Naive thymus-derived CD8-positive, alpha-beta T cell (primary cell): ENCODE measurements around the gene LRRC42. TPM values are rescaled to one million over a fixed set of nuclear protein-coding genes. Genes with fewer than 3 reads are reported as not detected.

Experiments
- ATAC-seq, 2 donors: fragments of 150-1000 bp; cut with Tn5 transposase in 1 of 2; sonication (Bioruptor Pico), chemical (Tn5 transposase) in 1 of 2; 1 replicate in 1 of 2; 2 replicates in 1 of 2; pipeline ENCODE4 v1.10.0; 2021; ENCODE audit warnings: mild to moderate bottlenecking in 2 of 2, moderate library complexity in 2 of 2
- POLR2A ChIA-PET: fragments of 350-600 bp; sonication (Branson Sonifier 250); formaldehyde crosslinking; loops from one replicate; lab custom pipeline; 2021; ENCODE audit warnings: antibody characterized with exemption; lab: Charles Lee
- DNase-seq, 10 donors: peaks; one replicate each; pipeline versions ENCODE4 v3.0.0 to v3.0.0-alpha.2; 2020 to 2022
- H3K27ac Mint-ChIP-seq, 10 donors: one replicate each; pipeline ENCODE4 v1.8.0; 2020 to 2022; ENCODE audit warnings: mild to moderate bottlenecking in 10 of 10, mixed read lengths in 10 of 10, moderate library complexity in 4 of 10, inconsistent platforms in 1 of 10
- H3K27me3 Mint-ChIP-seq, 5 donors: one replicate each; pipeline ENCODE4 v1.8.0; 2021 to 2022; ENCODE audit warnings: mixed read lengths in 5 of 5
- H3K36me3 Mint-ChIP-seq, 3 donors: one replicate each; pipeline ENCODE4 v1.8.0; 2020 to 2022; ENCODE audit warnings: mixed read lengths in 3 of 3, mild to moderate bottlenecking in 2 of 3, inconsistent platforms in 1 of 3
- H3K4me1 Mint-ChIP-seq, 4 donors: one replicate each; pipeline ENCODE4 v1.8.0; 2021 to 2022; ENCODE audit warnings: mixed read lengths in 4 of 4
- H3K4me3 Mint-ChIP-seq, 10 donors: one replicate each; pipeline ENCODE4 v1.8.0; 2020 to 2022; ENCODE audit warnings: mild to moderate bottlenecking in 10 of 10, mixed read lengths in 10 of 10, moderate library complexity in 6 of 10, inconsistent platforms in 1 of 10
- H3K9me3 Mint-ChIP-seq, 9 donors: one replicate each; pipeline ENCODE4 v1.8.0; 2020 to 2022; ENCODE audit warnings: mixed read lengths in 9 of 9, mild to moderate bottlenecking in 3 of 9, inconsistent platforms in 1 of 9, moderate library complexity in 1 of 9
- polyA plus RNA-seq, 3 donors: library from polyadenylated mRNA; unstranded; fragments of 300-500 nt; fragmentation: Illumina TruSeq; gene quantifications; one replicate each; pipeline ENCODE4 v1.2.3, GENCODE V29; 2021
- total RNA-seq, 8 experiments: library from RNA in 2 of 8; stranded (reverse) in 2 of 8; gene quantifications; one replicate each; pipeline ENCODE4 v1.2.3 and lab custom pipeline; 2021 to 2026

Gene LRRC42
- total and polyA plus RNA-seq, 5 experiments from 2014 or later, result 7.8 to 10.5 (median 9.1) TPM

DNA sequence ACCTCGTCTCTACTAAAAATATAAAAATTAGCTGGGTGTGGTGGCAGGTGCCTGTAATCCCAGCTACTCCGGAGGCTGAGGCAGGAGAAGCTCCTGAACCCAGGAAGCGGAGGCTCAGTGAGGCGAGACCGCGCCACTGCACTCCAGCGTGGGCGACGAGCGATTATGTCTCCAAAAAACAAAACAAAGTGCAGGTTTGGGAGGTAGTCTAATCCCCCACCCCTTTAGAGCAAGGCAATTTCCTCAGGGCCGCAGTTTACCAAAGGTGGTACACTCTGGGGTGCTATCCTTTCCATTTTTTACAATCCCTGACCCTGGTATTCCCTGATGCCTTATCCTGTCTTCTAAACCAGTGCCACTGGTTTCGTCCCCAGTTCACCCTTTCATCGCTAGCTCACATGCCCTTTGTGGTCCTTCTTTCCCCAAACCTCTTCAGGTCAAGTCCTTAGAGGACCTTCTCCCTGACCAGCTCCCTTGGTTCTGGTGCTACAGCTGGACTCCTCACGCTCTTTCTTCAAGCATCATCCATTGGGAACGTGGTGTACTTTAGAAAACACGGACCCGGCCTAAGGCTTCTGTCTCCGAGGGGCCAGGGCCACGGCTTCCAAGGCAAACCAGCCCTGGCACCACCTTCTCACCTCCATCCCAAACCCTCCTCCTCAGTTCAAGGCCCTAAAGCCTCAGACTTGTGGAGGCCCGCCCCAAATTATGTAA lies 1.5 kb upstream of the LRRC42 start:
- POLR2A ChIA-PET, result interaction anchor here (0.5 to 3.2 kb wide), 7 partner anchors 21 to 467 kb away, joined by 3 to 24 read pairs (median 6); partner anchors contain the start of genes CYB5RL, MRPL37, NDC1 and TCEANC2
- H3K27me3 Mint-ChIP-seq, result no peaks in the 10 kb centered on the region
- H3K9me3 Mint-ChIP-seq, result no peaks in the 10 kb centered on the region

DNA sequence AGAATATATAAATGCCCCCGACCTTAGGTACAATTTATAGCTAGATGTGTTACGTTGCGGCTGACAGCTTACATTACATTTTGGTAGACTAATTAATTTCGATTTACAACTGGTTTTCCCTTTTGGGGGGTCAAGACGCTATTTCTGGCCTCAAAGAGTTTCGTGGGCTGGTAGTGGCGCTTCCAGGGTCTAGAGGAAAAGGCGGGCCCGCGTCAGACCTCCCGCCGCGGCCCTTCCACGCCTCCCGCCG lies 1.0 kb upstream of the LRRC42 start:
- no peaks in the 10 kb centered on the region for H3K27me3 Mint-ChIP-seq
- no peak for ATAC-seq
- no peak for DNase-seq
- H3K27ac Mint-ChIP-seq, result peak overlapping the region; percentile 83 to 98 (median 97)
- H3K4me3 Mint-ChIP-seq, result peak overlapping the region; percentile 93 to 98 (median 96)
- POLR2A ChIA-PET, result interaction anchor here (0.5 to 3.2 kb wide), 10 partner anchors 9 to 466 kb away, joined by 3 to 24 read pairs (median 6); partner anchors contain the start of genes CYB5RL, MRPL37, NDC1 and TCEANC2
- H3K9me3 Mint-ChIP-seq, result no peaks in the 10 kb centered on the region
- H3K36me3 Mint-ChIP-seq, result peaks cover 0 to 5% (median 0%) of the 10 kb centered on the region in 3 donors
- H3K4me1 Mint-ChIP-seq, result peaks cover 32 to 65% (median 59%) of the 10 kb centered on the region in 4 donors

More for the DNA sequence above, 1.5 kb upstream of the LRRC42 start:
- ATAC-seq (no peak), DNase-seq (peak in 1 of 10 donors; percentile 63)
- H3K4me3 Mint-ChIP-seq, result peak overlapping the region; percentile 93 to 98 (median 96)
- peak overlapping the region; percentile 83 to 98 (median 97) for H3K27ac Mint-ChIP-seq
- H3K4me1 Mint-ChIP-seq, result peaks cover 33 to 64% (median 60%) of the 10 kb centered on the region in 4 donors
- peaks cover 0 to 7% (median 0%) of the 10 kb centered on the region in 3 donors for H3K36me3 Mint-ChIP-seq

- Mint-ChIP-seq H3K9me3 (no peaks in the 10 kb centered on the region), H3K4me3 (peak within 1 kb of the TSS; percentile 93 to 98 (median 96)), H3K27me3 (no peaks in the 10 kb centered on the region), H3K4me1 (peaks cover 31 to 64% (median 57%) of the 10 kb centered on the region in 4 donors), H3K36me3 (peaks cover 0 to 3% (median 0%) of the 10 kb centered on the region in 3 donors), H3K27ac (peak within 1 kb of the TSS; percentile 87 to 98 (median 97))
- DNase-seq (peak; percentile 95 to 100 (median 99)), ATAC-seq (peak; percentile 80 to 82)
- POLR2A ChIA-PET, result interaction anchor here (0.5 to 3.2 kb wide), 15 partner anchors 9 to 466 kb away, joined by 3 to 24 read pairs (median 4); partner anchors contain the start of genes CYB5RL, MRPL37, NDC1 and TCEANC2
These were observed 508 bp upstream of the LRRC42 start, which contains the start of gene IFT25 for GRCh38 chr1:53945433-53946251. IFT25 (minus strand) TSS chr1:53945699; CDS start chr1:53940082, 5,617 bp downstream.

- no peak for DNase-seq
- Mint-ChIP-seq H3K27ac (peak overlapping the region; percentile 72 to 91 (median 82)), H3K4me1 (peaks cover 31 to 60% (median 55%) of the 10 kb centered on the region in 4 donors), H3K4me3 (peak overlapping the region; percentile 67 to 97 (median 85)), H3K9me3 (no peaks in the 10 kb centered on the region), H3K27me3 (no peaks in the 10 kb centered on the region), H3K36me3 (peaks cover 0 to 16% (median under 1%) of the 10 kb centered on the region in 3 donors)
- POLR2A ChIA-PET, result interaction anchor here (1.2 to 2.1 kb wide), 2 partner anchors 12 to 58 kb away, joined by 3 to 7 read pairs; partner anchors contain the start of gene YIPF1
- no peak for ATAC-seq
These were observed 1.2 kb downstream of the LRRC42 start for GRCh38 chr1:53947172-53947907.

DNA sequence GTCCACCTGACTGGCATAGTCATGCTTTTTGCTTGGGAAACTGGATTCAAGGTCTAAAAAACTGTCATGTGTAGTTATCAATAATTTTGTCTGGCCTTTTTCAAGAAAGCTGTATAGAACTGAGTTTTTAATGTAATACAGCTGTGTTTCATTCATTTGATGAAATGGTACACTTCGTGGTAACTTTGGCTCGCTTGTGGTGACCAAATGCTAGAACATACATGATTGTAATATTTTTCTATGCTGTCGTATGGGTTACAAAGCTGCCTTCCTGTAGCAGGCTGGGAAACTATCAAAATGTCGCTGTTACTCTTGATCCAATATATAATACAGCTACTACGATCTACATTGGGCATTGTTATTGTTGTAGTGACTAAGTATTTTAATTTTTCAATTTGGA lies 2.1 kb downstream of the LRRC42 start:
- Mint-ChIP-seq H3K36me3 (peaks cover 0 to 25% (median 6%) of the 10 kb centered on the region in 3 donors), H3K27me3 (no peaks in the 10 kb centered on the region), H3K27ac (peak overlapping the region in 3 of 10 donors; percentile 1 to 72 (median 41)), H3K9me3 (no peaks in the 10 kb centered on the region), H3K4me1 (peaks cover 22 to 50% (median 46%) of the 10 kb centered on the region in 4 donors), H3K4me3 (peak overlapping the region in 5 of 10 donors; percentile 30 to 87 (median 63))
- DNase-seq (no peak), ATAC-seq (no peak)
- POLR2A ChIA-PET, result interaction anchor here (1.2 to 2.1 kb wide), 2 partner anchors 12 to 59 kb away, joined by 3 to 7 read pairs; partner anchors contain the start of gene YIPF1

DNA sequence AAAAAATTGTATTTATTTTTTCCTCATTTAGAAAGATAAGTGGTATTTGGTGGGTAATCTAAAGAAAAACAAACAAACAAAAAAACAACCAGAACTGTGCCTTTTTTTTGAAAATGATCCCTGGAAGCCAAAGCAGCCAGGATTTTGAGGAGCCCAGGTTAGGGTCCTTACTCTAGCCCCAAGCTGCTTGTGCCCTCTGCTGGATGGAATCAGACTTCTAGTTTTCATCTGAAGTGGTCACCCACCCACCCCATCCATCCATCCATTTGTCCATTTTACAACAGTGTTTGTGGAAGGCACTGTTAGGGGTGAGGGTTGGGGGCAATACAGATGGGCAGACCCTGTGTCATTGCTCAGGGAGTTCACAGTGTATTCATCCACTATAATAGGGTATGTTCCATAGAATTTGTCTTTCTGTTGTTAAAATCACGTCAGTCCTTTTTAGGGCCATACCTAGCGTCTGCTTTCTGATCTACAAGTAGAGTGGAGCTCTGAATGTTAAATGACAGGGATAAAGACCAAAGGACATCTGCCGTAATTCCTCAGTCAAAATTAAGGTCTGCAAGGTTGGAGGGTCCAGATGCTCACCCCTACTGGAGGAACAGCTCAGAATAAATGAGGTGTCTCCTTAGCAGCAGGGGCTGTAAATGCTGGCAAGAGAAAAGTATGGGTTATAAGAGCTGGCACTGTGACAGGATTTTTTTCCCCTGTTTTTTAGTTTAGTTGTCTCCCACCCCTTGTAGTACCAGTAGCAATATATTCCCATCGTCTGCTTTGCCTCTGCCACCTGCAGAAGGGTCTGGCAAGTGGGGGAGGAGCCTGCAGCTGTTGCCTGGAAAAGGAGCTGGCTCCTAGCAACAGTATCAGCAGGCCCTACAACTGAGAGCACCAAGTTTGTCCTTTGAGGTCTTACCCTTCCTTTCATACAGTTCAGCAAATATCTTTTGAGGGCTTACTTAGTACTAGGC lies 3.2 kb downstream of the LRRC42 start:
- Mint-ChIP-seq H3K4me3 (peak overlapping the region in 2 of 10 donors; percentile 20 to 24), H3K4me1 (peaks cover 17 to 40% (median 35%) of the 10 kb centered on the region in 4 donors), H3K9me3 (no peaks in the 10 kb centered on the region), H3K27ac (peak overlapping the region in 4 of 10 donors; percentile 33 to 78 (median 54)), H3K27me3 (no peaks in the 10 kb centered on the region), H3K36me3 (peaks cover 0 to 28% (median 10%) of the 10 kb centered on the region in 3 donors)
- DNase-seq, result peak in 4 of 10 donors; percentile 13 to 66 (median 22)
- ATAC-seq, result no peak
- POLR2A ChIA-PET, result interaction anchor here (0.8 to 2.1 kb wide), 3 partner anchors 10 to 88 kb away, joined by 3 to 7 read pairs (median 3); partner anchors contain the start of gene YIPF1

- Mint-ChIP-seq H3K4me3 (no peak overlapping the region), H3K9me3 (no peaks in the 10 kb centered on the region), H3K36me3 (peaks cover 0 to 38% (median 10%) of the 10 kb centered on the region in 3 donors), H3K4me1 (peaks cover 10 to 27% (median 23%) of the 10 kb centered on the region in 4 donors), H3K27ac (peak overlapping the region in 1 of 10 donors; percentile 80), H3K27me3 (no peaks in the 10 kb centered on the region)
- DNase-seq (no peak), ATAC-seq (no peak)
- POLR2A ChIA-PET, result no interaction called here
These were observed 5.5 kb downstream of the LRRC42 start for GRCh38 chr1:53951697-53952096.

- H3K4me3 Mint-ChIP-seq, result no peak overlapping the region
- DNase-seq, result no peak
- H3K27me3 Mint-ChIP-seq, result no peaks in the 10 kb centered on the region
- no peaks in the 10 kb centered on the region for H3K9me3 Mint-ChIP-seq
- POLR2A ChIA-PET, result interaction anchor here (0.6 kb wide), 1 partner anchor 96 kb away, joined by 3 read pairs; no protein-coding TSS in a partner anchor
- H3K36me3 Mint-ChIP-seq, result peaks cover 0 to 45% (median 13%) of the 10 kb centered on the region in 3 donors
- no peak for ATAC-seq
- H3K27ac Mint-ChIP-seq, result peak overlapping the region in 1 of 10 donors; percentile 79
- peaks cover 0 to 18% (median 11%) of the 10 kb centered on the region in 4 donors for H3K4me1 Mint-ChIP-seq
These were observed 8.0 kb downstream of the LRRC42 start for GRCh38 chr1:53954128-53954527.

DNA sequence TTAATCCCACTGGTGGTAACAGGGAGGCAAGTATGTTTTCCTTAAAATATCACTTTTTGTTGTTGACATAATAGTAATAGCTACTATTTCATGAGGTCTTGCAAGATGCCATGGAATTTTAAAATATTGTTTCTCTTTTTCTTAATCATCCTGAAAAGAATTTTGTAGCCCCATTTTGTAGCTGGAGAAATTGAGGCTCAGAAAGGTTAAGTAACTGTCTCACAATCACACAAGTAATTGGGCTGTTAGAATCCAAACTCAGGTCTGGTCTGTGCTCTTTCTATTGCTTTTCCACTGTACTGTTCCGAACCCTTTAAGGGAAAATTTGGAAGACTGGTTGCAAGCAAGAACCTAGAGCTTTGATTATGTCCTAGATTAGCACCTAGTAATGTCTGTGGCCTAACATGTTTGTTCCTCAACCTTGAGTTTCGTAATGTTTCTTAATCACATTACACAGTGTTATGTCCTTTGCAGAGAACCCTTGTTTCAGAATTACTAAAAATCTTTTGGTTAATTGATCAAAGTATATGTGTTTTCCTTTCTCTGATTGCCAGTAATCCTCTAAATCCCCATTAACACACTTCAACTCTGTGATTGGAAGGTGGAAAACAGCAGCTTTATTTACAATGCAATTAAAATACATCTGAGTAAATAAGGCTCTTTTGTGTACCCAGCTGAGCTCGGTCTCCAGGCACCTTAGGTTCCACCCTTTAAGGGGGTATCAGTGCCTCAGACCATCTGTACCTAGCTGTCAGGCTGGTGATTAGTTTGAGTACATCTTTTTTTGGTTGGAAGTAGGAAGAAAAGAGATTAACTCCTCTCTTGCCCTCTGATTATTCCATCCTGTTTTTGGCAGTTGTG lies 10.4 kb downstream of the LRRC42 start:
- Mint-ChIP-seq H3K27ac (peak overlapping the region in 3 of 10 donors; percentile 11 to 28 (median 17)), H3K9me3 (no peaks in the 10 kb centered on the region), H3K4me1 (peaks cover 0 to 8% (median 6%) of the 10 kb centered on the region in 4 donors), H3K4me3 (no peak overlapping the region), H3K36me3 (peaks cover 0 to 50% (median 13%) of the 10 kb centered on the region in 3 donors), H3K27me3 (no peaks in the 10 kb centered on the region)
- no peak for ATAC-seq
- POLR2A ChIA-PET, result no interaction called here
- no peak for DNase-seq

DNA sequence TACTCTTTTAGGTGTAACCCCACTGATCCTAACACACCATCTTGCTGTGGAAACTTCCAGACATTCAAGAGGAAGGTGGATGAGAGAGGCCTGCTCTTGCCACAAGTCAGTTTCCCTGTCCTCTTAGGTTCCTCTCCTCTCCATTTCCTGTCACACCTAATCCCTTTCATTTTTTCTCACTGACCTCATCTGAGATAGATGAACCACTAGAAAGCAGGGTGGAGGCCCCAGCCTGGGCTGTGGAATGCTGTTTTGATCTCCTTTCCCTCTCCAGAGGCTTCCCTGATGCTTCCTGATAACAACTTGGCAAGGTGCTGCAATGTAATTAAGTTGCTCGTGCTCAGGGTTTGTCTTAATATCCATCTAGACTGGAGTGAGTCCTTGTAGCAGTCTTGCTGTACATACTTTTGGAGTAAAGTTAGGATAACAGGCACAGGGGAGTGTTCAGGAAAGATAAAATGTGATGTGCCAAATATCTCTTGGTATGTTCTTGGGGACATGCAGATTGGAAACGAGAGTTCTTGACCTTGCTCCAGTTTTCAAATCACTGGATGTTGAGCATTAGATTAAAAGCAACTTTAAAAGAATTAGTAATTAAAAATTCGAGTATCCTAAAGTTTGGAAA lies 11.2 kb downstream of the LRRC42 start:
- ATAC-seq (no peak), DNase-seq (no peak)
- peaks cover 0 to 8% (median 6%) of the 10 kb centered on the region in 4 donors for H3K4me1 Mint-ChIP-seq
- POLR2A ChIA-PET, result no interaction called here
- peaks cover 0 to 50% (median 13%) of the 10 kb centered on the region in 3 donors for H3K36me3 Mint-ChIP-seq
- no peaks in the 10 kb centered on the region for H3K27me3 Mint-ChIP-seq
- no peaks in the 10 kb centered on the region for H3K9me3 Mint-ChIP-seq
- H3K27ac Mint-ChIP-seq, result peak overlapping the region in 1 of 10 donors; percentile 16
- no peak overlapping the region for H3K4me3 Mint-ChIP-seq
